ENCODE data around the gene RIC8B.

DNA sequence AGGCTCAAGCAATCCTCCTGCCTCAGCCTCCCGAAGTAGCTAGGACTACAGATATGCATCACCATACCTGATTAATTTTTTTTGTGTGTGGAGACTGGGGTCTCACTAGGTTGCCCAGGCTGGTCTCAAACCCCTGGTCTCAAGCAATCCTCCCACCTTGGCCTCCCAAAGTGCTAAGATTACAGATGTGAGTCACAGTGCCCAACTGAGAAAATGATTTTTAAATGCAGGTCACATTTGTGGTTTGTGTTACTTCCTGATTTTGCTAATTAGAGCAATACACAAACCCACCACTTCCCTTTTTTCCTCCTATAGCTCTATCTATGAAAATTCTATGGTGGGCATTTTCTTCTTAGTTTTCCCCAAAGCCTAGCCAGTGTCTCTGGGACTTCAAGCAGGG is 135.7 kb downstream of the RIC8B start:
- TF ChIP-seq, protein P1, sequence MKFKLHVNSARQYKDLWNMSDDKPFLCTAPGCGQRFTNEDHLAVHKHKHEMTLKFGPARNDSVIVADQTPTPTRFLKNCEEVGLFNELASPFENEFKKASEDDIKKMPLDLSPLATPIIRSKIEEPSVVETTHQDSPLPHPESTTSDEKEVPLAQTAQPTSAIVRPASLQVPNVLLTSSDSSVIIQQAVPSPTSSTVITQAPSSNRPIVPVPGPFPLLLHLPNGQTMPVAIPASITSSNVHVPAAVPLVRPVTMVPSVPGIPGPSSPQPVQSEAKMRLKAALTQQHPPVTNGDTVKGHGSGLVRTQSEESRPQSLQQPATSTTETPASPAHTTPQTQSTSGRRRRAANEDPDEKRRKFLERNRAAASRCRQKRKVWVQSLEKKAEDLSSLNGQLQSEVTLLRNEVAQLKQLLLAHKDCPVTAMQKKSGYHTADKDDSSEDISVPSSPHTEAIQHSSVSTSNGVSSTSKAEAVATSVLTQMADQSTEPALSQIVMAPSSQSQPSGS (CRISPR knock-in tag; IDR thresholded peaks at IDR 0.05) = no peak
- TF ChIP-seq ZMYM4 (CRISPR knock-in tag; IDR thresholded peaks at IDR 0.05) (no peak), RFX5 (IDR thresholded peaks at IDR 0.05; ENCODE audit: low read depth, low read length) (no peak)

All from HepG2 (cell line).